Activated T-helper 2 cell treated with anti-CD3 and anti-CD28 coated beads, Interferon-gamma antibody, Interleukin-2, Interleukin-4, amounts not matched to agents 10 μg/mL and 5 μg/mL and 100 μg/mL, durations not matched to agents 14 hours and 24 hours and 36 hours (primary cell): ENCODE measurements around the gene CLEC17A. TPM values are rescaled to one million over a fixed set of nuclear protein-coding genes. Genes with fewer than 3 reads are reported as not detected.

Experiments used
- DNase-seq: peaks from one replicate; pipeline ENCODE4 v3.0.0; 2021; ENCODE audit warnings: low spot score
- H3K27ac Mint-ChIP-seq: one replicate; pipeline ENCODE4 v1.8.0; 2021; ENCODE audit warnings: mixed read lengths
- H3K27me3 Mint-ChIP-seq: one replicate; pipeline ENCODE4 v1.8.0; 2021; ENCODE audit warnings: low read depth, mixed read lengths
- H3K36me3 Mint-ChIP-seq: one replicate; pipeline ENCODE4 v1.8.0; 2021; ENCODE audit warnings: low read depth, mixed read lengths
- H3K4me1 Mint-ChIP-seq: one replicate; pipeline ENCODE4 v1.8.0; 2021; ENCODE audit warnings: low read depth, mixed read lengths
- H3K4me3 Mint-ChIP-seq: one replicate; pipeline ENCODE4 v1.8.0; 2021; ENCODE audit warnings: low read depth, mild to moderate bottlenecking, moderate library complexity, mixed read lengths
- H3K9me3 Mint-ChIP-seq: one replicate; pipeline ENCODE4 v1.8.0; 2021; ENCODE audit warnings: mixed read lengths
- intact Hi-C: fragments of 100-400 bp; cut with micrococcal nuclease; formaldehyde crosslinking; loops from one replicate; pipeline ENCODE4 v1.15.1; 2023
- total RNA-seq: library from RNA; stranded (reverse); gene quantifications from 2 replicates; pipeline ENCODE4 v1.2.3, GENCODE V29; 2022

Gene CLEC17A
- total RNA-seq, 1 donor from 2014 or later, result 0.14 TPM

DNA sequence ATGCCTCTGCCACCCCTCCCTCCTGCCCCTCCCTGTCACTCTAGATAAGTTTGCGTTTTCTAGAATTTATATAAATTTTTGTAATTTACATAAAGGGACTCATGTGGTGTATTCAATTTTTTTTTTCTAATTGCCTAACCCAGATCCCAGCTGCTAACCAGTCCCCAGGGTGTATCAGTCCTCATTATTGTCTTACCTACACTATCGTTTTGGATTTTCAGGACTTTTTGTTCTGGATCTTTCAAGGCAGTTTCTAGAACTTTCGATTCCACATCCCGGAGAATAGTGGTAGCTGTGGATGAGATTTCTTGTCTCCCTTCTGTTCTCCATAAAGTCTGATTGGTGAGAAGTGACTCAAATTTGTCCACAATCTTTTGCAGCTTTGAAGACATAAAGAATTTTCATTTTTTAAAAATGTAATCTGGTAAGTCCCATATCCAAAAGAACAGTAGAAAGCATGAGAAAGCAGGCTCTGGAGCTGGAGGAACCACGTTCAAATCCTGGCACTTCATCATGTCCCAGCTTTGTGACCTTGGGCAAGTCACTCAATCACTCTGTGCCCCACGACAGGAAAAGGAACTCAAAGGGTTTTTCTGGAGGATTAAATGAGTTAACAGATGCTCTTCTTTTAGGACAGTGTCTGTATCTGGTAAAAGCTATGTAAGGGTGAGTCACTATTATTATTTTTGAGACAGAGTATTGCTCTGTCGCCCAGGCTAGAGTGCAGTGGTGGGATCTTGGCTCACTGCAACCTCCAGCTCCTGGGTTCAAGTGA, 72.1 kb downstream of the CLEC17A start:
- DNase-seq, result no peak
- Mint-ChIP-seq H3K9me3 (no peaks in the 10 kb centered on the region), H3K36me3 (no peaks in the 10 kb centered on the region), H3K4me3 (no peak overlapping the region), H3K27me3 (peaks cover 6% of the 10 kb centered on the region), H3K4me1 (no peaks in the 10 kb centered on the region), H3K27ac (no peak overlapping the region)
- intact Hi-C loops, result no loop called here

DNA sequence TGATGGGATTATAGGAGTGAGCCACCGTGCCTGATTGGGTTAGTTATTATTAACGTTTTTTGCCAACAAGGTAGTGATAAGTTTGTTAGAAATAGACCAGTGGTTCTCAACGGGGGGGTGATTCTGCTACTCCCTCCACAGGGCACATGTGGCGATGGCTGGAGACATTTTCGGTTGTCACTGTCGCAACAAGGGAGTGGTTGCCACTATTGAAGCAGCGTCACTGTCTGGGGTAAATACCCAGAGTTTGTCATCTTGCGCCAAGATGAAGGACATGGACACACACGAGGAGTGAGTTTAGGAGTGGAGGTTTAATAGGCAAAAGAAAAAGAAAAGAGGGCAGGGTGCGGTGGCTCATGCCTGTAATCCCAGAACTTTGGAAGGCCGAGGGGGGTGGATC, 72.8 kb downstream of the CLEC17A start:
- intact Hi-C loops, result no loop called here
- Mint-ChIP-seq H3K27me3 (peaks cover 7% of the 10 kb centered on the region), H3K27ac (no peak overlapping the region), H3K4me1 (no peaks in the 10 kb centered on the region), H3K4me3 (no peak overlapping the region), H3K9me3 (no peaks in the 10 kb centered on the region), H3K36me3 (no peaks in the 10 kb centered on the region)
- no peak for DNase-seq

DNA sequence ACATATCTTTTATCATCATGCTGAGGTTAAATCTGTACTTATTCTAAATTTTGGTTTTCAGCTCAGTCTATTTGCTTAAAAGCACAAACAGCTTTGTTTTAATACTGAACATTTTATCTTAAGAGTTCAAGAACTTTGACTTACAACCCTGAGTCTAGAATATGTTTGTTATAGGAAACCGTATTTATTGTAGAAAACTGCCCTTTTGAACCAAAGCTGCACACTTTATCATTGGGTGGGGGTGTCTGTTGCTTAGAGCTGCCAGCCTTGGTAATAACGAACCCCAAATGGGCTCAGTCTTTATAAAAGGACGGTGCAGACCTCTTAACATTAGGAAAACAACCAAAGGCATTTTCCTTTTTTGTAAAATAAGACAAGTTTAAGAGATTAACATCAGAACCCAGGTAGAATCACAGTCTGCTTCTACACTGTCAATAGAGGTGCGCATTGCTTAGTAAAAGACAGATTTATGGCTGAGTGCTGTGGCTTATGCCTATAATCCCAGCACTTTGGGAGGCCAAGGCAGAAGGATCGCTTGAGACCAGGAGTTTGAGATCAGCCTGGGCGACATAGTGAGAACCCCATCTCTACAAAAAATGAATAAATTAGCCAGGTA, 77.1 kb downstream of the CLEC17A start:
- Mint-ChIP-seq H3K27me3 (peaks cover 2% of the 10 kb centered on the region), H3K4me1 (no peaks in the 10 kb centered on the region), H3K36me3 (no peaks in the 10 kb centered on the region), H3K4me3 (no peak overlapping the region), H3K27ac (no peak overlapping the region), H3K9me3 (no peaks in the 10 kb centered on the region)
- DNase-seq, result no peak
- intact Hi-C loops, result no loop called here

DNA sequence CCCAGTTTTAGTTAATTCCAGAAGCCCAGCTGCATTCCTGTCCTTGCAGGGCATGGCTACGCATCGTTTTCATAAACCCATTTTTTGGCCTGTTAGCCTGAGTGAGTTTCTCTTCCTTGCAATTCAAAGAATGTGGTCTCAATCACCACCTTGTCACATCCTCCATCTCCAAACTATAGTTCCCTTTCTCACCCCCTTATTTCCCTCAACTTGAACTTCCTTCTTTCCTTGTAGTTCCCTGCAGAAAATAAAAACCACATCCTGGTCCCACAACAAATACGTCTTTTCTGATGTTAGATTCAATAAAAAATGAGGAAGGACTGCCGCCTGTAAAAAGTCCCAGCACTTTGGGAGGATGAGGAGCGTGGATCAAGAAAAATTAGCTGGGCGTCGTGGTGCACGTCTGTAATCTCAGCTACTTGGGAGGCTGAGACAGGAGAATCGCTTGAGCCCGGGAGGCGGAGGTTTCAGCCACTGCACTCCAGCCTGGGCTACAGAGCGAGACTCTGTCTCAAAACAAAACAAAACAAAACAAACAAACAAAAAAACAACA, 78.6 kb downstream of the CLEC17A start:
- no peaks in the 10 kb centered on the region for H3K4me1 Mint-ChIP-seq
- H3K36me3 Mint-ChIP-seq, result no peaks in the 10 kb centered on the region
- intact Hi-C loops, result no loop called here
- no peak overlapping the region for H3K27ac Mint-ChIP-seq
- H3K27me3 Mint-ChIP-seq, result peaks cover 2% of the 10 kb centered on the region
- DNase-seq, result no peak
- H3K4me3 Mint-ChIP-seq, result no peak overlapping the region
- H3K9me3 Mint-ChIP-seq, result no peaks in the 10 kb centered on the region

Other genes with a start within 250 kb of the CLEC17A start
- 177 and 183 TPM in 2 replicates for gene ADGRE5, start 201.6 kb upstream of the CLEC17A start, total RNA-seq
- 268 TPM in 2 replicates for gene DDX39A, start 163.7 kb upstream of the CLEC17A start, total RNA-seq
- gene PKN1, start 149.8 kb upstream of the CLEC17A start, total RNA-seq, result 171 and 172 TPM in 2 replicates
- 1.1 and 1.6 TPM in 2 replicates for gene PTGER1, start 107.7 kb upstream of the CLEC17A start, total RNA-seq
- gene GIPC1, start 87.0 kb upstream of the CLEC17A start, total RNA-seq, result 39.2 and 40.1 TPM in 2 replicates
- 113 TPM in 2 replicates for gene DNAJB1, start 64.7 kb upstream of the CLEC17A start, total RNA-seq
- gene TECR, start 53.5 kb upstream of the CLEC17A start, total RNA-seq, result 128 and 134 TPM in 2 replicates
- gene NDUFB7, start 11.0 kb upstream of the CLEC17A start, total RNA-seq, result 129 and 136 TPM in 2 replicates
- gene ADGRE3, start 91.8 kb downstream of the CLEC17A start, total RNA-seq, result not detected in 2 replicates
- 13.0 and 13.8 TPM in 2 replicates for gene ZNF333, start 107.0 kb downstream of the CLEC17A start, total RNA-seq
- gene ADGRE2, start 195.5 kb downstream of the CLEC17A start, total RNA-seq, result 2.7 and 3.6 TPM in 2 replicates